ENCODE results near the gene IGFLR1.
"Not testable (repeated sequence)": the region's sequence is repeated elsewhere in the genome, so short reads cannot be mapped to it uniquely, and the experiment has no call there.

The IGFLR1 gene

DNA sequence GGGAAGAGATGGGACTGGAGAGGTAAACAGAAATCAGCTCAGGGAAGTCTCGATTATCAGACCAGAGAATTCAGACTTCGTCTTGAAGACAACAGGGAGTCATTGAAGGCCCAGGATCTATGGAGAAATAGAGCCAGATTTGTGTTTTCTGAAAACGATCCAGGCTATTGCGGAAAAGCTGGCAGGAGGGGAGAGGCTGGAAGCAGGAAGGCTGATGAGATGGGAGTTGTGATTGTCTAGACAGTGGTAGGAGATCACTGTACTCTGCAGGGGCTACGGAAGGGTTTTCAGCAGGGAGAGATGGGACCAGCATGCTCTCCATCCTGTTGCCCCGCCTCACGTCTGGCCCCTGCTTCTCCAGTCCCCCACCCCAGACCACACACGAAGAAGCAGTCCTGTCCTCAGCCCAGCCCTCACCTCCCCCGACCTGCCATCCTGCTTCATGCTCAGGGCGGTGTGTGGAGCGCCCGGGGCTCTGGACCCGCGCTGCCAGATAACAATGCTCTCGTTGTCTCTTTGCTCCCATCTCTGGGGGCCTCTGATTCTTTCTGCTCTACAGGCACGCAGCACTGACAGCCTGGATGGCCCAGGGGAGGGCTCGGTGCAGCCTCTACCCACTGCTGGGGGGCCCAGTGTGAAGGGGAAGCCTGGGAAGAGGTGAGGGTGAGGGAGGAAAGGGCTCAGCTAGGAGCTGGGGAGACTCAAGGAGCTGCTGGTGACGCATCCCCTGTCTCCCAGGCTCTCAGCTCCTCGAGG, 35.0 kb upstream of the IGFLR1 start:
- DNase-seq = no peak

GRCh38 chr19:35776102-35776788, 34.0 kb upstream of the IGFLR1 start:
- no peak for DNase-seq

DNA sequence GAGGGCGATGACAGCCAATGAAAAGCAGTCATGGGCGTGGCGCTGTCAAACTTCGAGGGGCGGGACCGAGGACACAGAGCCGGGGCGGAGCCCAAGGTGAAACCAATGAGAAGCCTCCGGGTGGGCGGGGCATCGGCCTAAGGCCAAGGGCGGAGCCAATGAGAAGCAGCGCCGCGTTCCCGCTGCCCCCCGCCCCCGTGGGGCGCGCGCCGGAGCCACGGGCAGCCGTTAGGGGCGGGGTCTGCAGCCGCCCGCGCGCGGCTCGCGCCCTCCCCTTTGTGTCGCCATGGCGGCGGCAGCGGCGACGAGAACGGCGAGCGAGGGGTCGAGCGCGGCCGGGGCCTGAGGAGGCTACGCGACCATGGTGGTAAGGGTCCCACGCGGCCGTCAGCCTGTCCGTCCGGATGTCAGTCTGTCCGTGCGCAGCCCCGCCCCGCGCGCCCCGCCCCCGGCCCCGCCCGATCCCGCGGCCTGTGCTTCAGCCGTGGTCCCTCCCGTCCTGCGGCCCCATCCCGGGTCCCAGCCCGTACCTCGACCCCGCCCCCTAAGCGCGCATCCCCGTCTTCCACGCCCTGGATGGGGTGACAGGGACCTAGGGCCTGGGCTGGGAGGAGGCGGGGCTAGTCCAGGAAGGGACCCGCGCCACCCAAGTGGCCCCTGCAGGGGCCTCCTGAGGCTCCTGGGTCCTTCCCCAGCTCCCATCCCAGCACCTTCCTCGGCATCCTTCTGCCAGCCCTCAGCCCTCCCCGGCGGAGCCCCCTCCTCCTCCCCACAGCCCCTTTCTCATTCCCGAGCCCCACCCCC, 33.2 kb upstream of the IGFLR1 start, which contains the start of gene ARHGAP33:
Gene ARHGAP33, plus strand, starts transcription at position 267 of the 804 bp plus-strand sequence. Its CDS starts 95 bp downstream, at position 362.
- peak; percentile 99 for DNase-seq

GRCh38 chr19:35775046-35775297, 32.7 kb upstream of the IGFLR1 start:
- no peak for DNase-seq

GRCh38 chr19:35774274-35775045, 32.2 kb upstream of the IGFLR1 start:
- DNase-seq = no peak

DNA sequence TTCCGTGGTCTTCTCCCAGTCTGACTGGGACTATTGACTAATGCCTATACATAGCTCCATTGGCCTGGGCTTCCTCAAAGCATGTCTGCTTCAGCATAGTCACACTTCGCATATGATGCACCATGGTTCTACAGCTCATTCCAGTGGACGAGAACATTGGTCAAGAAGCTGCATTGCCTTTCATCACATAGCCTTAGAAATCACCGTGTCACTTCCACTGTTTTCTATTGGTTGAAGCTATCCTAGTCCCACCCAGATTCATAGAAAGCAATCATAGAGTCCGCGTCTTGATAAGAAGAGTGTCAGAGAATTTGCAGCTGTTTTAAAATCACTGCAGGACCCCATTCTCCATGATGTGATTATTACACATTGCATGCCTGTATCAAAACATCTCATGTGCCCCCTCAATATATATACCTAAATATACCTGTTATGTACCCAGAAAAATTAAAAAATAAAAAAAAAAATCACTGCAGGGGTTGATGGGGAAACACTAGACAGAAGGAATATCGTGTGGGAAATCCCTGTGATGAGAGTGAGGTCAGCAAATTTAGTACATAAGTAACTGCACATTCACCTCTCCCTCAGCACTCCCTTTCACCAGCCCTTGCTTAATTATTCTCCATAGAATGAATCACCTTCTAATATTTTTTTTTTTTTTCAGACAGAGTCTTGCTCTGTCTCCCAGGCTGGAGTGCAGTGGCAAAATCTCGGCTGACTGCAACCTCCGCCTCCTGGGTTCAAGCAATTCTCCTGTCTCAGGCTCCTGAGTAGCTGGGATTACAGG, 31.0 kb upstream of the IGFLR1 start:
- no peak for DNase-seq

DNA sequence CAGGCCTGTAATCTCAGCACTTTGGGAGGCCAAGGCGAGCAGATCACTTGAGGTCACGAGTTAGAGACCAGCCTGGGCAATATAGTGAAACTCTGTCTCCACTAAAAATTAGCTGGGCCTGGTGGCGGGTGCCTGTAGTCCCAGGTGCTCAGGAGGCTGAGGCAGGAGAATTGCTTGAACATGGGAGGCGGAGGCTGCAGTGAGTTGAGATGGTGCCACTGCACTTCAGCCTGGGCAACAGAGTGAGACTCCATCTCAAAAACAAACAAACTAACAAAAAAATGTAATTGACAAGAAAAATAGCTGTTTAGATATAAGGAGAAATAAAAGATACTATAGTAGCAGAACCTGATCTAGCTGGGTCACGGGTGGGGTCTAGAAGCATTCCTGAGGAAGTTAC, 30.1 kb upstream of the IGFLR1 start:
- not testable (repeated sequence) for DNase-seq

DNA sequence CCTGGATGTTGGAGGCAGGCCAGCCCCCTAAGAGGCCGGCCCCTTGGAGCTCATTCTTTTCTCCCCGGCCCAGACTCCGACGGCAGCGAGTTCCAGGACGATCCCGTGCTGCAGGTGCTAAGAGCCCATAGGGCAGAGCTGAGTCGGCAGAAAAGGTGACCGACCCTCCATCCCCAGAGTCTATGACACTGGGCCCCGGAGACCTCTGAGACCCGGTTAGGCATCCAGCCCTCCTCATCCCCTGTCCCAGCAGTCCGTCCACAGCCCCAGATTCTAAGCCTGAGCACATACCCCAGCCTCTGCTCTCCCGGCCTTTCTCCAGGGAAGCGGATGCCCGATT, 25.8 kb upstream of the IGFLR1 start:
- no peak for DNase-seq

GRCh38 chr19:35767288-35768081, 25.2 kb upstream of the IGFLR1 start:
- DNase-seq = no peak

DNA sequence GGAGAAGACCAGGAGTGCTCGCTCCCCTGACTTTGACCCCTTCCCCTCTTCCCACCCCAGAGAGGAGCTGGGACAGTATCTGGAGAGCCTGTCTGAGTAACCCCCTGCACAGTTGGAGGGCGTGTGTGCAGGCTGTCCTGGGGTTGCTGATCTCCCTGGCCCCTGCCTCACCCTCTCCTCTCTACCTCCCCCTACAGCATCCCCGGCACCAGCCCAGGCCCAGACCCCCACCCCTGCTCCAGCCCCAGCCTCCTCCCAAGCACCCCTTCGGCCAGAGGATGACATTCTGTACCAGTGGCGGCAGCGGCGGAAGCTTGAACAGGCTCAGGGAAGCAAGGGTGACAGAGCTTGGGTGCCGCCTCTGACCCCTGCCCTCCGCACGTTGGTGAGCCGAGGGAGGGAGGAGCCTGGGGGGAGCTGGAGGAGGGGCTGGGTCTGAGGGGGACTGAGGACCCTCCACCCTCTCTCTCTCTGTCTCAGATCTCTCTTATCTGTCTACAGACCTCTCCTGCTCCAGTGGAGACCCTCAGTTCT, 24.4 kb upstream of the IGFLR1 start:
- DNase-seq = no peak

DNA sequence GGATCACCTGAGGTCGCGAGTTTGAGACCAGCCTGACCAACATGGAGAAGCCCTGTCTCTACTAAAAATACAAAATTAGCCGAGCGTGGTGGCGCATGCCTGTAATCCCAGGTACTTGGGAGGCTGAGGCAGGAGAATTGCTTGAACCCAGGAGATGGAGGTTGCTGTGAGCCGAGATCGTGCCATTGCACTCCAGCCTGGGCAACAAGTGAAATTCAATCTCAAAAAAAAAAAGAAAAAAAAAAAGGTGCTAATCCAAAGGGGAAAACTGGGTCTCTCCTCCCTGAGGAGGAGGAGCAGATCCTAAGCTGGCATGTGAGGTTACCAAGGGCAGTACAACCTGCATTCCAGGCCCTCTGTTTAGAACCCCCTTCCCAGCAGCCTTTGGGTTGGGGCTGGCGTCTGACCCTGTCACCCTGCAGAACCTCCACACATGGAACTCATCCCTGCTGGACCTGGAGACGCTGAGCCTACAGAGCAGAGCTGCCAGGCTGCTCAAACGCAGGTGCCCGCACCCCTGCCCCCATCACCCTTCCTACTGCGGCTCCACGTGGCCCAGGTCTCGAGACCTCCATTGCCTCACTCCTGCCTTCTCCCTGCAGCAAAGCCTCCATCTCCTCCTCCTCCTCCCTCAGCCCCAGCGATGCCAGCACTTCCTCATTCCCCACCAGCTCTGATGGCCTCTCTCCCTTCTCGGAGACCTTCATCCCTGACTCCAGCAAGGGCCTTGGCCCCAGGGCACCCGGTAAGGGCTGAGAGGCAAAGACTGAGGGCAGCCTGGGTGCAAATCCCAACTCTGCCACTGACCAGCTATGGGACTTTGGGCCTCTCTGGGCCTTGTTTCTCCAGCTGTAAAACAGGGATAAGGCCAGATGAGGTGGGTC, 22.4 kb upstream of the IGFLR1 start:
- DNase-seq = no peak

- no peak for DNase-seq
These were observed 18.6 kb upstream of the IGFLR1 start for GRCh38 chr19:35760711-35761349.

- no peak for DNase-seq
These were observed 17.4 kb upstream of the IGFLR1 start for GRCh38 chr19:35759697-35760096.

DNA sequence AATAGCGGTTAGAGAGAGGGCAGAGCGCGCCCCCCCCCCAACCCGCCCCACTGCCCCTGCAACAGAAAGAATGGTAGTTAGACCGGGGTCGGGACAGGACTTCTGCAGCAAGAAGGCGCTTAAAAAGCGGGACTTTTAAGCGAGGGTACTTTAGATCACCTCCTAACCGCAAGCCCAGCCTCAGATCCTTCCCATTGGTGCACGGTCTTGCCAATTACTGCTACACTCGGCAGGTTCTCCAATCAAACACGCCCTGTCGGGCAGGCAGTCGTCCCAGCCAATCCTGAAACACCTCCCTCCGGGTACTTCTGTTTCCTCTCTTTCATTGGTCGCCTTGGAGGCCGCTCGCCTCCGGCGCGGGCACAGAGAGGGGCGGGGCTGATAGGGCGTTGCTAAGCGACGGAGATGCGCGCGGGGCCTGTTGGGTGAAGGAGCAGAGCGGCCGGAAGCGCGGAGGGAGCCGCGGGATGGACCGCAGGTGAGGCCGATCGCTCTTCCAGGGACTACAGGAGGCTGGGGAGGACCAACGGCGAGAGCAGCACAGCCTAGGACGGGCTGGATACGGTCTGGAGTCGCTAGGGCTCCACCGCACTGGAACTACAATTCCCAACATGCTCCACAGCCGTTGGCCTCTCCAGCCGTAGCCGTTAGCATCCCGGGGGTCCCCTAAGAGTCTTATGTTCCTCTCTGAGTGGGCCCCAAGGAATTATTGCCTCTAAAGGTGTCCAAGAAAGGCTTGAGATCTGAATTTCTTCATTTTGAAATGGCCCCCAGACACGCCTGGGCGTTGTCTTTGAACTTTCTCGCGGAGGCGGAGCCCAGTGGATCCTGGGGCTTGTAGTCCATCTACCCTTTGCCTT, 15.7 kb upstream of the IGFLR1 start, which contains the start of gene PROSER3:
Gene PROSER3, plus strand, starts transcription at position 428 of the 860 bp plus-strand sequence. Its CDS starts 40 bp downstream, at position 468.
- peak; percentile 100 for DNase-seq

- peak; percentile 10 for DNase-seq
These were observed 15.0 kb upstream of the IGFLR1 start for GRCh38 chr19:35757231-35757748.

DNA sequence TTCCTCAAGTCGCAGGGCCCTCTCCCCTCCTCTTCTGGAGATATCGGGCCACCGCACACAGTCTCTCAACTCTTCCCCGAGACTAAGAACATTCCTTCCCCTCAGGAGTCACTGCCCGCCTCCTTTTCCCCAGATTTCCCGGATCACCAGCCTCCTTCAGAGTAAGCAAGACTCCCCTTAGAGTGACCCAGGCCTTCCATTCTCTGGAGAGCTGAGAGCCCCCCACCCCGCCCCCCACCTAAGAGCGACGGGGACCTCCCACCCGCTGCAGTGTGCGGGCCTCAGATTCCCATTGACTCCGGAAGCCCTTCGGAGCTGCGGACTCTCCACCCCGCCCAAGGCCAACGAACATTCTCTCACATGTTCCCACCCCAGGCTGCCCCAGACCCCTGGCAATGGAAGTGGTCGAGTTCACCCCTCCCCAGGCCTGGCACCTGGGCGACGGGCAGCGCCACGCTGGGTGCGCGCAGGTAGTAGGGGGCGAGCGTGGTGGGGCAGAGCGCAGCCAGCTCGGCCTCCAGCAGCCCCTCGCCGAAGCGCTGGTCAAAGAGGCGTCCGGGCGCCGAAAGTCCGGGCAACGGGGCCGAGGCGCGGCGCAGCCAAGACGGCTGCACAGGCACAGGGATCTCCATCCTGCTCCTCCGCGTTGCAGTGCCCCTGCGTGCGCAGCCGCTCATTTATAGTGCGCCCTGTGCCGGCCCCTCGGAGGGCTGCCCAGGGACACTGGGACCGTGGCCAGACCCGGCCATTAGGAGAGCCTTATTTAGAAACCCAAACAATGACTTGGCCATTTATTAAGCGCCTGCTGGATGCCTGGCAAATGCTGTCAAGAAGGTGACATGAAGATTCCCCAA, 14.4 kb upstream of the IGFLR1 start, which contains the start of gene HSPB6:
Gene HSPB6, minus strand, starts transcription at position 653 of the 854 bp plus-strand sequence. Its CDS starts 21 bp downstream, at position 632.
- no peak for DNase-seq
